GM12878 (cell line): ENCODE data around the gene PROC.

ENCODE experiments used
- EZH2 ChIP-seq: IDR thresholded peaks from 2 replicates; pipeline ENCODE4 v1.6.1; 2012; ENCODE audit warnings: low read depth, mild to moderate bottlenecking, control low read depth, inconsistent platforms, low read length, borderline replicate concordance; ENCODE audit not compliant: control insufficient read depth
- POLR2A ChIP-seq: IDR thresholded peaks from 2 replicates; pipeline ENCODE4 v1.6.1; 2011; ENCODE audit warnings: low read depth, mild to moderate bottlenecking, low read length
- POLR2AphosphoS5 ChIP-seq: IDR thresholded peaks from 2 replicates; pipeline ENCODE4 v1.6.1; 2011; ENCODE audit warnings: mild to moderate bottlenecking, low read length, inconsistent platforms
- TF ChIP-seq, protein P1 (sequence below), 3 experiments: IDR thresholded peaks in 2 of 3; conservative IDR thresholded peaks in 1 of 3; 2 replicates each; pipeline ENCODE4 v1.5.1; 2011; ENCODE audit warnings: low read depth in 3 of 3, low read length in 3 of 3, mild to moderate bottlenecking in 3 of 3, control low read depth in 2 of 3, moderate library complexity in 2 of 3, inconsistent platforms in 1 of 3, mixed read lengths in 1 of 3; ENCODE audit not compliant: control insufficient read depth in 2 of 3, insufficient read depth in 1 of 3; ENCODE audit errors: extremely low read depth in 1 of 3
- TF ChIP-seq, protein P2 (sequence below): IDR thresholded peaks from 2 replicates; pipeline ENCODE4 v1.6.1; 2011; ENCODE audit warnings: mild to moderate bottlenecking, low read depth, low read length, moderate library complexity; ENCODE audit not compliant: insufficient replicate concordance

- TF ChIP-seq, protein P1, sequence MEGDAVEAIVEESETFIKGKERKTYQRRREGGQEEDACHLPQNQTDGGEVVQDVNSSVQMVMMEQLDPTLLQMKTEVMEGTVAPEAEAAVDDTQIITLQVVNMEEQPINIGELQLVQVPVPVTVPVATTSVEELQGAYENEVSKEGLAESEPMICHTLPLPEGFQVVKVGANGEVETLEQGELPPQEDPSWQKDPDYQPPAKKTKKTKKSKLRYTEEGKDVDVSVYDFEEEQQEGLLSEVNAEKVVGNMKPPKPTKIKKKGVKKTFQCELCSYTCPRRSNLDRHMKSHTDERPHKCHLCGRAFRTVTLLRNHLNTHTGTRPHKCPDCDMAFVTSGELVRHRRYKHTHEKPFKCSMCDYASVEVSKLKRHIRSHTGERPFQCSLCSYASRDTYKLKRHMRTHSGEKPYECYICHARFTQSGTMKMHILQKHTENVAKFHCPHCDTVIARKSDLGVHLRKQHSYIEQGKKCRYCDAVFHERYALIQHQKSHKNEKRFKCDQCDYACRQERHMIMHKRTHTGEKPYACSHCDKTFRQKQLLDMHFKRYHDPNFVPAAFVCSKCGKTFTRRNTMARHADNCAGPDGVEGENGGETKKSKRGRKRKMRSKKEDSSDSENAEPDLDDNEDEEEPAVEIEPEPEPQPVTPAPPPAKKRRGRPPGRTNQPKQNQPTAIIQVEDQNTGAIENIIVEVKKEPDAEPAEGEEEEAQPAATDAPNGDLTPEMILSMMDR (IDR thresholded peaks at IDR 0.05 in 2 of 3, conservative IDR thresholded peaks at IDR 0.05 in 1 of 3; ENCODE audit: control insufficient read depth in 2 of 3, extremely low read depth in 1 of 3, insufficient read depth in 1 of 3, low read depth in 3 of 3, low read length in 3 of 3): no peak
- TF ChIP-seq POLR2A (no peak), EZH2 (no peak), POLR2AphosphoS5 (no peak)
- TF ChIP-seq, protein P2, sequence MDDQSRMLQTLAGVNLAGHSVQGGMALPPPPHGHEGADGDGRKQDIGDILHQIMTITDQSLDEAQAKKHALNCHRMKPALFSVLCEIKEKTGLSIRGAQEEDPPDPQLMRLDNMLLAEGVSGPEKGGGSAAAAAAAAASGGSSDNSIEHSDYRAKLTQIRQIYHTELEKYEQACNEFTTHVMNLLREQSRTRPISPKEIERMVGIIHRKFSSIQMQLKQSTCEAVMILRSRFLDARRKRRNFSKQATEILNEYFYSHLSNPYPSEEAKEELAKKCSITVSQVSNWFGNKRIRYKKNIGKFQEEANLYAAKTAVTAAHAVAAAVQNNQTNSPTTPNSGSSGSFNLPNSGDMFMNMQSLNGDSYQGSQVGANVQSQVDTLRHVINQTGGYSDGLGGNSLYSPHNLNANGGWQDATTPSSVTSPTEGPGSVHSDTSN: no peak
Measured at GRCh38 chr2:127449898-127450297, 31.7 kb downstream of the PROC start.
